Osteoblast (primary cell): ENCODE results near the gene PDCD4. TPM values are rescaled to one million over a fixed set of nuclear protein-coding genes. Genes with fewer than 3 reads are reported as not detected.

ENCODE experiments used
- DNase-seq: peaks from one replicate; pipeline ENCODE4 v3.0.0; 2011; ENCODE audit warnings: low spot score, mixed read lengths; ENCODE audit not compliant: insufficient read length; ENCODE audit errors: missing footprints
- H2AFZ ChIP-seq: 2 replicates; pipeline ENCODE4 v1.6.0; 2011; ENCODE audit warnings: mild to moderate bottlenecking, low read length
- H3K27ac ChIP-seq: 2 replicates; pipeline ENCODE4 v1.5.1; 2011; ENCODE audit warnings: mild to moderate bottlenecking, low read depth, low read length, moderate library complexity
- H3K27me3 ChIP-seq: 2 replicates; pipeline ENCODE4 v1.6.0; 2012; ENCODE audit warnings: mild to moderate bottlenecking, control low read depth, inconsistent platforms, low read length, moderate library complexity; ENCODE audit not compliant: insufficient read depth
- H3K36me3 ChIP-seq: 2 replicates; pipeline ENCODE4 v1.5.1; 2011; ENCODE audit warnings: mild to moderate bottlenecking, low read length, control low read depth, moderate library complexity; ENCODE audit not compliant: insufficient read depth
- H3K4me1 ChIP-seq: 2 replicates; pipeline ENCODE4 v1.5.1; 2011; ENCODE audit warnings: mild to moderate bottlenecking, low read length, control low read depth, moderate library complexity; ENCODE audit not compliant: insufficient read depth
- H3K4me2 ChIP-seq: 2 replicates; pipeline ENCODE4 v1.6.0; 2011; ENCODE audit warnings: mild to moderate bottlenecking, low read length; ENCODE audit not compliant: insufficient read depth
- H3K4me3 ChIP-seq: fragments of 200-600 bp; sonication (generic); 3 replicates; pipeline ENCODE4 v1.5.1; 2012; ENCODE audit warnings: mild to moderate bottlenecking, low read length, inconsistent platforms; ENCODE audit not compliant: insufficient read depth
- H3K79me2 ChIP-seq: 2 replicates; pipeline ENCODE4 v1.6.0; 2012; ENCODE audit warnings: mild to moderate bottlenecking, low read length, control low read depth, inconsistent platforms; ENCODE audit not compliant: insufficient read depth
- H3K9me3 ChIP-seq: 2 replicates; pipeline ENCODE4 v1.5.1; 2011; ENCODE audit warnings: low read depth, low read length, control low read depth
- H4K20me1 ChIP-seq: 2 replicates; pipeline ENCODE4 v1.6.0; 2012; ENCODE audit warnings: mild to moderate bottlenecking, low read length, control low read depth; ENCODE audit not compliant: insufficient read depth
- total RNA-seq: library from RNA; depleted of rRNA; stranded (reverse); fragments of >200 nt; gene quantifications from 2 replicates; pipeline ENCODE4 v1.2.3, GENCODE V29; 2012
- TF ChIP-seq, protein P1 (sequence below): IDR thresholded peaks from 2 replicates; pipeline ENCODE4 v1.5.1; 2011; ENCODE audit warnings: mild to moderate bottlenecking, low read depth, low read length, moderate library complexity; ENCODE audit errors: extremely low read depth

Gene PDCD4
- total RNA-seq, 1 donor: 73.8 TPM

DNA sequence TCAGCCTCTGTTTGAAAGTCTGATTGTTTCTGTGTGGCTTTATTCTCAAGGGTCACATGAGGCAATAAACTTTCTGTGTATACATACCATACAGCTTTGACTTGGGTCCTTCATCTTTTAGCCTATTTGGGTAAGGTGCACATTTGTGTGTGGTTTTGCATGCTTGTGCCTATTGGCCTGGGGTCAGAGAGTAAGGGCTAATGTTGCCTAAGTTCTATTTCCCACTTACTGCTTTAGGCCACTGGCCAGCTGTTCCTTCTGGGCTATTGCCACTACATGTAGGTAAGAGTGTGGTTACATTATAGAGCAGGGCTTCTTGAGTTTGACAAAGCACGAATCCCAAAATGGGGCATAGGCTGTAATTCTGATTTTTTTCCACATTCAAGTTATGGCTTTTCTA, 25.5 kb downstream of the PDCD4 start:
- Histone ChIP-seq H2AFZ (no peak overlapping the region), H3K27ac (no peak overlapping the region), H3K4me1 (peaks cover 22% of the 10 kb centered on the region), H3K9me3 (no peaks in the 10 kb centered on the region), H3K4me3 (no peak overlapping the region), H4K20me1 (no peaks in the 10 kb centered on the region), H3K4me2 (no peak overlapping the region), H3K79me2 (peaks cover 13% of the 10 kb centered on the region), H3K27me3 (no peaks in the 10 kb centered on the region), H3K36me3 (peaks cover 61% of the 10 kb centered on the region)
- TF ChIP-seq, protein P1, sequence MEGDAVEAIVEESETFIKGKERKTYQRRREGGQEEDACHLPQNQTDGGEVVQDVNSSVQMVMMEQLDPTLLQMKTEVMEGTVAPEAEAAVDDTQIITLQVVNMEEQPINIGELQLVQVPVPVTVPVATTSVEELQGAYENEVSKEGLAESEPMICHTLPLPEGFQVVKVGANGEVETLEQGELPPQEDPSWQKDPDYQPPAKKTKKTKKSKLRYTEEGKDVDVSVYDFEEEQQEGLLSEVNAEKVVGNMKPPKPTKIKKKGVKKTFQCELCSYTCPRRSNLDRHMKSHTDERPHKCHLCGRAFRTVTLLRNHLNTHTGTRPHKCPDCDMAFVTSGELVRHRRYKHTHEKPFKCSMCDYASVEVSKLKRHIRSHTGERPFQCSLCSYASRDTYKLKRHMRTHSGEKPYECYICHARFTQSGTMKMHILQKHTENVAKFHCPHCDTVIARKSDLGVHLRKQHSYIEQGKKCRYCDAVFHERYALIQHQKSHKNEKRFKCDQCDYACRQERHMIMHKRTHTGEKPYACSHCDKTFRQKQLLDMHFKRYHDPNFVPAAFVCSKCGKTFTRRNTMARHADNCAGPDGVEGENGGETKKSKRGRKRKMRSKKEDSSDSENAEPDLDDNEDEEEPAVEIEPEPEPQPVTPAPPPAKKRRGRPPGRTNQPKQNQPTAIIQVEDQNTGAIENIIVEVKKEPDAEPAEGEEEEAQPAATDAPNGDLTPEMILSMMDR: no peak
- no peak for DNase-seq

DNA sequence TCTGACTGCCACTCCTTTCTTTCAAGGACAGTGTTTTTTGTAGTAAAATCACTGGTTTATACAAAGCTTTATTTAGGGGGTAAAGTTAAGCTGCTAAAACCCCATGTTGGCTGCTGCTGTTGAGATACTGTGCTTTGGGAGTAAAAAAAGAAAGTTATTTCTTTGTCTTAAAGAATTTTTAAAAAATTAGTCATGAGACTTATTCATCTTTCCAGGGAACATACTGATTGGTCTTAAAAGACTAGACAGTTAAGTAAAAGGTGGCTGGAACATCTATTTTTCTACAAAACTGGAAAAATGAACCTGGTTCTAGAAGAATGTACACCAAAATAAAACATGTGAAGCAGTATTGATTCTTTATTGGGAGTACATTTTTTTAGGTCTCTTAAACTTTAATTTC, 26.7 kb downstream of the PDCD4 start:
- H2AFZ ChIP-seq: no peak overlapping the region
- H3K9me3 ChIP-seq: no peaks in the 10 kb centered on the region
- no peak for DNase-seq
- no peak overlapping the region for H3K4me2 ChIP-seq
- H3K4me3 ChIP-seq: no peak overlapping the region
- TF ChIP-seq, protein P1: no peak
- no peaks in the 10 kb centered on the region for H4K20me1 ChIP-seq
- no peaks in the 10 kb centered on the region for H3K27me3 ChIP-seq
- peak overlapping the region; percentile 31 for H3K27ac ChIP-seq
- H3K4me1 ChIP-seq: peaks cover 30% of the 10 kb centered on the region
- peaks cover 53% of the 10 kb centered on the region for H3K36me3 ChIP-seq
- H3K79me2 ChIP-seq: peaks cover 13% of the 10 kb centered on the region

- Histone ChIP-seq H3K36me3 (peaks cover 36% of the 10 kb centered on the region), H3K79me2 (peaks cover 9% of the 10 kb centered on the region), H2AFZ (no peak overlapping the region), H3K9me3 (no peaks in the 10 kb centered on the region), H3K4me3 (no peak overlapping the region), H4K20me1 (no peaks in the 10 kb centered on the region), H3K4me1 (peaks cover 30% of the 10 kb centered on the region), H3K27me3 (no peaks in the 10 kb centered on the region), H3K4me2 (no peak overlapping the region), H3K27ac (no peak overlapping the region)
- no peak for DNase-seq
- TF ChIP-seq, protein P1: no peak
These were observed 29.3 kb downstream of the PDCD4 start for GRCh38 chr10:110900983-110901382.

- Histone ChIP-seq H4K20me1 (no peaks in the 10 kb centered on the region), H3K9me3 (no peaks in the 10 kb centered on the region), H3K27ac (peak overlapping the region; percentile 63), H2AFZ (no peak overlapping the region), H3K4me2 (no peak overlapping the region), H3K4me3 (no peak overlapping the region), H3K27me3 (no peaks in the 10 kb centered on the region), H3K4me1 (peaks cover 24% of the 10 kb centered on the region), H3K36me3 (peaks cover 28% of the 10 kb centered on the region), H3K79me2 (peaks cover 2% of the 10 kb centered on the region)
- TF ChIP-seq, protein P1: no peak
- DNase-seq: peak; percentile 81
These were observed 30.5 kb downstream of the PDCD4 start for GRCh38 chr10:110901954-110902819.
